A549 (cell line): ENCODE results near the gene HIVEP3. TPM values are rescaled to one million over a fixed set of nuclear protein-coding genes. Genes with fewer than 3 reads are reported as not detected.

Experiments used
- polyA plus RNA-seq, 4 experiments: library from polyadenylated mRNA; depleted of rRNA in 3 of 4; stranded (reverse); fragments of >200 nt; fragmentation: RNase III in 1 of 4; extraction: RNeasy Plus Mini Kit Qiagen cat#74134 plus additional on column Dnase treatment in 1 of 4; gene quantifications; 2 replicates in 3 of 4; 3 replicates in 1 of 4; pipeline ENCODE4 v1.2.3, GENCODE V29; 2011 to 2017
- small RNA-seq, 6 experiments: library from RNA; depleted of rRNA; stranded (forward); fragments of <200 nt; gene quantifications; one replicate each; pipeline ENCODE3, GENCODE V24; 2012

HIVEP3 gene
- polyA plus RNA-seq, 2 of the 4 experiments (the other 2 are of a cell fraction) = 1.5 to 2.0 TPM

Small RNA genes within 50 kb of the gene (small RNA-seq; reads per million reads assigned to genes)
- gene RNA5SP45 = 0 to 2.1 (median 0) reads per million in 6 experiments

Other genes starting within 250 kb of the HIVEP3 start
- not detected in 2 replicates for gene GUCA2B, start 234.5 kb upstream of the HIVEP3 start, polyA plus RNA-seq (2011; rRNA removed)
- gene GUCA2B, start 234.5 kb upstream of the HIVEP3 start, polyA plus RNA-seq (2017; fragmentation: RNase III; extraction: RNeasy Plus Mini Kit Qiagen cat#74134 plus additional on column Dnase treatment) = 0.17 TPM in 1 of 3 replicates, not detected in the others
- gene GUCA2A, start 245.8 kb upstream of the HIVEP3 start, polyA plus RNA-seq (2011; rRNA removed) = not detected in 2 replicates
- not detected in 3 replicates for gene GUCA2A, start 245.8 kb upstream of the HIVEP3 start, polyA plus RNA-seq (2017; fragmentation: RNase III; extraction: RNeasy Plus Mini Kit Qiagen cat#74134 plus additional on column Dnase treatment)